Measurements from ENCODE around the gene RNLS.

Gene RNLS

DNA sequence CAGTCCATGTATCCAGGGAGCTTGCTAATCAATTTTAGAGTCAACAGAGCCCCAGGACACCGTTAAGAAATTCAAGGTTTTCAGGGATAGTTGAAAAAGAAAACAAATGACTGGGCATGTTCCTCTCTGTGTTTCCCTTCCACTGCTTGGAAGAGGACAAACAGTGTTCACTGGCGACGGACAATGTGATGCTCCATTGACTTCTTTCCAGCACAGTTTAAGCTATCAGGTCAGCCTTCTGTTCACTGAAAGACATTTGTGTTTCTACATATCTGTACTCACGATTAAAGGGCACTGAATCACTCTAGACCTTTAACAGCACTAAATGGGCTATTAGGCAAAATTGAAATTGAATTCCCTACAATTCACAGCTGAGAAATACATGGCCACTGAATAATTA is 123.6 kb downstream of the RNLS start:
- DNase-seq (ENCODE audit: low spot score), result no peak
- peak overlapping the region in 1 of 2 donors; percentile 38 for H3K27ac ChIP-seq
- TF ChIP-seq CTCF (IDR thresholded peaks at IDR 0.05), result no peak
- no peak overlapping the region for H3K4me3 ChIP-seq

DNA sequence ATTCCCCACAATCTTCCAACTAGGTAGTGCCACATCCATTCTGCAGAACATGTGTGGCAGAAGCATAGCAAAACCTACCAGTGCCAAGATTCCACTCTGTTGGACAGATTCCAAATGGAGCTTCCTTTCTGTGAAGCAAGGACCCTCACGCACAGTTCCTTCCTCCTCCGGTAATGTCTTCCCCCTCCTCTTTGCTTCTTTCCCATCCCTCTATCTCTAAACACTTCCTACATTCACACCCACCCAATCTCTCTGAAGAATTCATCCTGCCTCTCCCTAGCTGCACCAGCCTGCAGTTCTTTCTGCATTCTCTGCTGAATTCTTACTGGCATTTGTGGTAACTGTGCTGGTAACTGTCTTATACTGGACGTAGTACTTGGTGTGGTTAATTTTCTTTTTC is 124.9 kb downstream of the RNLS start:
- Histone ChIP-seq H3K27ac (peak overlapping the region in 1 of 2 donors; percentile 61), H3K4me3 (no peak overlapping the region)
- no peak for TF ChIP-seq CTCF (IDR thresholded peaks at IDR 0.05)
- DNase-seq (ENCODE audit: low spot score), result no peak

DNA sequence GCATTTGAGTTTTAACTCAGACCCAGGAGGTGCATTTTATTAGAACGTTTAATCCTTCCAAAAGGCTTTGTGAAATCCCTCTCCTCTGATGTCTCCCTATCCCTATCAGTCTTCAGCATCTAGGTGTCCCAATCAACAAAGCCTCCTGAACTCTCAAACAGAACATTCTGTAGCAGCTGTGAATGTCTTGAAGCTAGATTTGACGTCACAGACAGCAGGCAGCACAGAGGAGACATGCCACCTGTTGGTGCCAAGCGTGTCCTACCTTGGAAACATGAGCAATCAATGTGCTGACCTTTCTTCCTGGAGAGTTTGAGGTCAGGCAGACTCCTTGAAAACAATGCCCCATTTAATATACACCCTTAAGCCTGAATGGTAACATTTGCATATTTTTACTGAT is 125.5 kb downstream of the RNLS start:
- peak overlapping the region in 1 of 2 donors; percentile 61 for H3K27ac ChIP-seq
- no peak overlapping the region for H3K4me3 ChIP-seq
- no peak for TF ChIP-seq CTCF (IDR thresholded peaks at IDR 0.05)
- no peak for DNase-seq (ENCODE audit: low spot score)

DNA sequence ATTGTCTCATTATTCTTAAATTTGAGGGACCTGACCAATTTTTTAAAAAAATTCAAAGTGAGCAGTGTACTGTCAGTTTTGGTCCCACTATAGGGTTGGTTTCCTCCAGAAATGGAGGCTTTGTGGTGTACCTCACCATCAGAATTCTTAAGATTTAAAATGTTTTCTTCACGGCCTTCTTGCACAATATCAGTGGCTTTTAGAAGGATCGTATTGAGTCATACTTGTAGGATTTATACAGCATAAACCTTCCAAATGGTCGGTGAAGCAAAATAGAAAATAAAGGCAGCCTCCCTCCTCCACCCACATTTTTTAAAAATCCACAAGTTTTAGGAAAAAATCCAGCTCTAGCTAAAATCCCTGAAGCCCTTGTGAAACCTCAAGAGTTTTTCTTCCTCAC is 126.4 kb downstream of the RNLS start:
- no peak for DNase-seq (ENCODE audit: low spot score)
- no peak for TF ChIP-seq CTCF (IDR thresholded peaks at IDR 0.05)
- H3K27ac ChIP-seq, result peak overlapping the region in 1 of 2 donors; percentile 62
- H3K4me3 ChIP-seq, result no peak overlapping the region

DNA sequence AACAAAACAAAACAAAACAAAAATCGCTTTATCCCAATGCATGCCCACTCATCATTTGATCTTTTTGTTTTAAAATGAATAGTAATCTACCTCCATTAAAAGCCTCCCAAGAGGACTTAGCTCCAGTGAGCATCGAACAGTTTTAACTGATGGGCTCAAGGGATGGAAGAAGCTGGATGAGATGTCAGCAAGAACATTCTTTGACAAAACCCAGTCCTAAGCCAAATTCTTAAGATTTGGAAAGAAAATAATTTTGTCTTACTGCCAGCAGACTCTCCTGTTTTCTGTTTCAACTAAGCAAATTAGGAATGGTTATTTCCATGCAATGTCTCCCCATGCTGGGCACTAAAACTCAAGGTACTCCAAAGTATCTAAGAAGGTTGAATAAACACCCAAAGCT is 127.3 kb downstream of the RNLS start:
- TF ChIP-seq CTCF (IDR thresholded peaks at IDR 0.05), result no peak
- Histone ChIP-seq H3K27ac (no peak overlapping the region), H3K4me3 (no peak overlapping the region)
- no peak for DNase-seq (ENCODE audit: low spot score)

GRCh38 chr10:88450201-88450600 is 132.9 kb downstream of the RNLS start:
- Histone ChIP-seq H3K27ac (no peak overlapping the region), H3K4me3 (no peak overlapping the region)
- DNase-seq (ENCODE audit: low spot score), result no peak
- TF ChIP-seq CTCF (IDR thresholded peaks at IDR 0.05), result no peak

GRCh38 chr10:88442716-88443115 is 140.4 kb downstream of the RNLS start:
- DNase-seq (ENCODE audit: low spot score), result no peak
- no peak overlapping the region for H3K27ac ChIP-seq
- no peak for TF ChIP-seq CTCF (IDR thresholded peaks at IDR 0.05)
- H3K4me3 ChIP-seq, result no peak overlapping the region
